GM12878 (cell line): ENCODE results near the gene AKAP12.

Experiments
- CEBPB ChIP-seq, 2 experiments: fragments of 150-350 bp in 1 of 2; IDR thresholded peaks; 2 replicates each; pipeline ENCODE4 v1.6.1; 2012 to 2014; ENCODE audit warnings: low read depth in 2 of 2, low read length in 2 of 2, borderline replicate concordance in 1 of 2, inconsistent platforms in 1 of 2
- EP300 ChIP-seq, 2 experiments: fragments of 150-350 bp in 1 of 2; IDR thresholded peaks; 2 replicates each; pipeline ENCODE4 v1.6.1; 2011 to 2012; ENCODE audit warnings: low read depth in 2 of 2, low read length in 2 of 2, borderline replicate concordance in 1 of 2, improper control_type of control experiment in 1 of 2, inconsistent platforms in 1 of 2; ENCODE audit not compliant: control insufficient read depth in 1 of 2
- ETV6 ChIP-seq, 2 experiments: fragments of 450-650 bp in 1 of 2; IDR thresholded peaks in 1 of 2; conservative IDR thresholded peaks in 1 of 2; 2 replicates each; pipeline ENCODE4 v1.6.1; 2014; ENCODE audit warnings: antibody characterized with exemption in 1 of 2, borderline replicate concordance in 1 of 2, low read depth in 1 of 2, mild to moderate bottlenecking in 1 of 2, moderate library complexity in 1 of 2
- HDAC2 ChIP-seq: fragments of 200-600 bp; sonication (generic); IDR thresholded peaks from 2 replicates; pipeline ENCODE4 v1.6.1; 2017
- IKZF1 ChIP-seq: fragments of 450-650 bp; conservative IDR thresholded peaks from 2 replicates; pipeline ENCODE4 v1.6.1; 2017; ENCODE audit warnings: antibody characterized with exemption, mild to moderate bottlenecking
- POLR2A ChIP-seq: IDR thresholded peaks from 2 replicates; pipeline ENCODE4 v1.6.1; 2011; ENCODE audit warnings: low read depth, mild to moderate bottlenecking, low read length
- RAD21 ChIP-seq: IDR thresholded peaks from 2 replicates; pipeline ENCODE4 v1.6.1; 2011; ENCODE audit warnings: mild to moderate bottlenecking, low read depth, low read length, moderate library complexity; ENCODE audit not compliant: insufficient read depth
- RAD51 ChIP-seq: fragments of 450-650 bp; IDR thresholded peaks from 2 replicates; pipeline ENCODE4 v1.6.1; 2016; ENCODE audit warnings: moderate library complexity, mild to moderate bottlenecking, inconsistent platforms
- TCF7 ChIP-seq: IDR thresholded peaks from 2 replicates; pipeline ENCODE4 v1.6.1; 2014; ENCODE audit warnings: antibody characterized with exemption, borderline replicate concordance
- TF ChIP-seq, protein P1 (sequence below): fragments of 450-650 bp; IDR thresholded peaks from 2 replicates; pipeline ENCODE4 v1.6.1; 2018; ENCODE audit warnings: mild to moderate bottlenecking, low read depth, moderate library complexity; ENCODE audit not compliant: partially characterized antibody
- TF ChIP-seq, protein P2 (sequence below), 3 experiments: IDR thresholded peaks in 2 of 3; conservative IDR thresholded peaks in 1 of 3; 2 replicates each; pipeline ENCODE4 v1.5.1; 2011; ENCODE audit warnings: low read depth in 3 of 3, low read length in 3 of 3, mild to moderate bottlenecking in 3 of 3, control low read depth in 2 of 3, moderate library complexity in 2 of 3, inconsistent platforms in 1 of 3, mixed read lengths in 1 of 3; ENCODE audit not compliant: control insufficient read depth in 2 of 3, insufficient read depth in 1 of 3; ENCODE audit errors: extremely low read depth in 1 of 3
- TF ChIP-seq, protein P3 (sequence below): IDR thresholded peaks from 2 replicates; pipeline ENCODE4 v1.6.1; 2012; ENCODE audit warnings: low read depth, low read length, improper control_type of control experiment

DNA sequence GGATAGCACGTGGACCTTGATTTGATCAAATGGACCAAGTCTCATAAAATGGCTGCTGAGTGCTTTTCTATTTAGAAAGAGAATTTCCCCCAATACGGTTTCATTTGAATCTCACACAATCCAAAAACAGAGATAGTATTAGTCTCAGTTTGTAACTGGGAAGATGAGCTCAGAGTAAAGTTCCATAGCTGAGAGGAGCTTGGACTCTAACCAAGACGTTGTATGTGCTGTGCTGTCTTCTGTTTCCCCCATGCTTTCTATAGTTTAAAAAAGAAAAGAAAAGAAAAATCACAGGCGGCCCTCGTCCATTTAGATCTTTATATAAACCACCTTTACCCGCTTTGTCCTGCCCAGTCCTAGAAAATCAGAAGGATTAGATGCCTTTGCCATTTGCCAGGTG is 58.1 kb downstream of the AKAP12 start:
- TF ChIP-seq, protein P1, sequence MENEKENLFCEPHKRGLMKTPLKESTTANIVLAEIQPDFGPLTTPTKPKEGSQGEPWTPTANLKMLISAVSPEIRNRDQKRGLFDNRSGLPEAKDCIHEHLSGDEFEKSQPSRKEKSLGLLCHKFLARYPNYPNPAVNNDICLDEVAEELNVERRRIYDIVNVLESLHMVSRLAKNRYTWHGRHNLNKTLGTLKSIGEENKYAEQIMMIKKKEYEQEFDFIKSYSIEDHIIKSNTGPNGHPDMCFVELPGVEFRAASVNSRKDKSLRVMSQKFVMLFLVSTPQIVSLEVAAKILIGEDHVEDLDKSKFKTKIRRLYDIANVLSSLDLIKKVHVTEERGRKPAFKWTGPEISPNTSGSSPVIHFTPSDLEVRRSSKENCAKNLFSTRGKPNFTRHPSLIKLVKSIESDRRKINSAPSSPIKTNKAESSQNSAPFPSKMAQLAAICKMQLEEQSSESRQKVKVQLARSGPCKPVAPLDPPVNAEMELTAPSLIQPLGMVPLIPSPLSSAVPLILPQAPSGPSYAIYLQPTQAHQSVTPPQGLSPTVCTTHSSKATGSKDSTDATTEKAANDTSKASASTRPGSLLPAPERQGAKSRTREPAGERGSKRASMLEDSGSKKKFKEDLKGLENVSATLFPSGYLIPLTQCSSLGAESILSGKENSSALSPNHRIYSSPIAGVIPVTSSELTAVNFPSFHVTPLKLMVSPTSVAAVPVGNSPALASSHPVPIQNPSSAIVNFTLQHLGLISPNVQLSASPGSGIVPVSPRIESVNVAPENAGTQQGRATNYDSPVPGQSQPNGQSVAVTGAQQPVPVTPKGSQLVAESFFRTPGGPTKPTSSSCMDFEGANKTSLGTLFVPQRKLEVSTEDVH, result no peak
- no peak for TF ChIP-seq CEBPB (IDR thresholded peaks at IDR 0.05; ENCODE audit: borderline replicate concordance in 1 of 2, low read depth in 2 of 2, low read length in 2 of 2)
- no peak for TF ChIP-seq RAD21
- TF ChIP-seq IKZF1, result no peak
- no peak for TF ChIP-seq RAD51
- TF ChIP-seq, protein P2, sequence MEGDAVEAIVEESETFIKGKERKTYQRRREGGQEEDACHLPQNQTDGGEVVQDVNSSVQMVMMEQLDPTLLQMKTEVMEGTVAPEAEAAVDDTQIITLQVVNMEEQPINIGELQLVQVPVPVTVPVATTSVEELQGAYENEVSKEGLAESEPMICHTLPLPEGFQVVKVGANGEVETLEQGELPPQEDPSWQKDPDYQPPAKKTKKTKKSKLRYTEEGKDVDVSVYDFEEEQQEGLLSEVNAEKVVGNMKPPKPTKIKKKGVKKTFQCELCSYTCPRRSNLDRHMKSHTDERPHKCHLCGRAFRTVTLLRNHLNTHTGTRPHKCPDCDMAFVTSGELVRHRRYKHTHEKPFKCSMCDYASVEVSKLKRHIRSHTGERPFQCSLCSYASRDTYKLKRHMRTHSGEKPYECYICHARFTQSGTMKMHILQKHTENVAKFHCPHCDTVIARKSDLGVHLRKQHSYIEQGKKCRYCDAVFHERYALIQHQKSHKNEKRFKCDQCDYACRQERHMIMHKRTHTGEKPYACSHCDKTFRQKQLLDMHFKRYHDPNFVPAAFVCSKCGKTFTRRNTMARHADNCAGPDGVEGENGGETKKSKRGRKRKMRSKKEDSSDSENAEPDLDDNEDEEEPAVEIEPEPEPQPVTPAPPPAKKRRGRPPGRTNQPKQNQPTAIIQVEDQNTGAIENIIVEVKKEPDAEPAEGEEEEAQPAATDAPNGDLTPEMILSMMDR (IDR thresholded peaks at IDR 0.05 in 2 of 3, conservative IDR thresholded peaks at IDR 0.05 in 1 of 3; ENCODE audit: control insufficient read depth in 2 of 3, extremely low read depth in 1 of 3, insufficient read depth in 1 of 3, low read depth in 3 of 3, low read length in 3 of 3), result no peak
- TF ChIP-seq POLR2A, result no peak
- TF ChIP-seq TCF7, result no peak
- no peak for TF ChIP-seq EP300 (IDR thresholded peaks at IDR 0.05; ENCODE audit: borderline replicate concordance in 1 of 2, control insufficient read depth in 1 of 2, low read depth in 2 of 2, low read length in 2 of 2)
- no peak for TF ChIP-seq HDAC2
- no peak for TF ChIP-seq ETV6 (conservative IDR thresholded peaks at IDR 0.05 in 1 of 2, IDR thresholded peaks at IDR 0.05 in 1 of 2; ENCODE audit: borderline replicate concordance in 1 of 2, low read depth in 1 of 2)
- TF ChIP-seq, protein P3, sequence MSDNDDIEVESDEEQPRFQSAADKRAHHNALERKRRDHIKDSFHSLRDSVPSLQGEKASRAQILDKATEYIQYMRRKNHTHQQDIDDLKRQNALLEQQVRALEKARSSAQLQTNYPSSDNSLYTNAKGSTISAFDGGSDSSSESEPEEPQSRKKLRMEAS, result no peak
